ENCODE measurements around the gene MYO1H. TPM values are rescaled to one million over a fixed set of nuclear protein-coding genes. Genes with fewer than 3 reads are reported as not detected.

MYO1H gene
- total RNA-seq, 1 donor from 2014 or later = not detected

DNA sequence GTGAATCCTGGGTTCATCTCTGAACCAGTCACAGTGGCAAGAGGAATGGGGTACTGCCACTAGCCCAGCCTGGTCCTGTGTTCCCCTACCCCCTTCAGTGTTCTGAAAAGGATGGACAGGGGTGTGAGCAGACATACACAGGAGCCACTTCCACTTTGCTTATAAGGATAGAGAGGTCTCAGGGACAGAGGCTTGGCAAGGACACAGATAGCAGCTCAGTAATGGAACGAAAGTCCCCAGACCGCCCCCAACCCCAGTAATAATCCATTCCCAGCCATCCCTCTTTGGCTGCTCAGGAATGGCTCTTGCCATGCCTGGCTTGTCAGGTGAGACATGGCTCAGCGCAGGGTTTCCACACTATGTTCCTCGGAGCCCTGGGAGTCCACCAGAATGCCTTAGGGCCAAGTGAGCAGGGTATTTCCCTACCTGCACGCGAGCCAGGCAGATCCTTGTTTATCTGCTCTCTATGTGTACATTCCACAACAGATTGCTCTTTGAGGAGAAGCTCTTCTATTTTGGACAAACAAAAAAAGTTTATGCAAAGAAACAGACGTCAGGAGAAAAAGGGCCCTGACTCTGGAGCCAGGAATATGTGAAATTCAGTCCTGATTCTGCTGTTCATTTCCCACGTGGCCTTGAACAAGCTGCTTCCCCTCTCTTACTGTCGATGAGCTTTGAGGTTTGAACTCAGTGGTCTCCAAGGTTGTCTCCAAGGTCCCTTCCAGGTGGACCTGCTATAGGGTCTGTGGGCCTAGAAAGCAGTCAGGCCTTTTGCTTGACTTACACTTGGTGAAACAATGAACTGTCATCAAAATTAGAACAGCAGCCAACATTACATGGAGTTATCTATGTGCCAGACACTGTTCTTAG is 139.7 kb downstream of the MYO1H start:
- no peak overlapping the region for H3K4me2 ChIP-seq
- H3K4me3 Mint-ChIP-seq = no peak overlapping the region
- no peaks in the 10 kb centered on the region for H3K9me3 ChIP-seq (ENCODE audit: low read depth)
- H3K4me1 Mint-ChIP-seq = no peaks in the 10 kb centered on the region
- no peak for DNase-seq (ENCODE audit: low spot score)
- peaks cover 15% of the 10 kb centered on the region for H3K36me3 Mint-ChIP-seq
- no peaks in the 10 kb centered on the region for H3K4me1 ChIP-seq
- no peak overlapping the region for H3K4me3 ChIP-seq
- no peaks in the 10 kb centered on the region for H3K27me3 ChIP-seq
- H3K9me3 Mint-ChIP-seq = no peaks in the 10 kb centered on the region
- H4K20me1 ChIP-seq (ENCODE audit: low read depth) = peaks cover 1% of the 10 kb centered on the region
- H3K36me3 ChIP-seq = no peaks in the 10 kb centered on the region
- no peaks in the 10 kb centered on the region for H3F3A ChIP-seq (ENCODE audit: low read depth)
- H3K27me3 Mint-ChIP-seq (ENCODE audit: insufficient read depth, low read depth) = peaks cover 2% of the 10 kb centered on the region
- no peaks in the 10 kb centered on the region for H3K79me2 ChIP-seq (ENCODE audit: low read depth)
- TF ChIP-seq EZH2 (IDR thresholded peaks at IDR 0.05) (no peak), EZH2phosphoT487 (IDR thresholded peaks at IDR 0.05) (no peak)
- TF ChIP-seq, protein P1, sequence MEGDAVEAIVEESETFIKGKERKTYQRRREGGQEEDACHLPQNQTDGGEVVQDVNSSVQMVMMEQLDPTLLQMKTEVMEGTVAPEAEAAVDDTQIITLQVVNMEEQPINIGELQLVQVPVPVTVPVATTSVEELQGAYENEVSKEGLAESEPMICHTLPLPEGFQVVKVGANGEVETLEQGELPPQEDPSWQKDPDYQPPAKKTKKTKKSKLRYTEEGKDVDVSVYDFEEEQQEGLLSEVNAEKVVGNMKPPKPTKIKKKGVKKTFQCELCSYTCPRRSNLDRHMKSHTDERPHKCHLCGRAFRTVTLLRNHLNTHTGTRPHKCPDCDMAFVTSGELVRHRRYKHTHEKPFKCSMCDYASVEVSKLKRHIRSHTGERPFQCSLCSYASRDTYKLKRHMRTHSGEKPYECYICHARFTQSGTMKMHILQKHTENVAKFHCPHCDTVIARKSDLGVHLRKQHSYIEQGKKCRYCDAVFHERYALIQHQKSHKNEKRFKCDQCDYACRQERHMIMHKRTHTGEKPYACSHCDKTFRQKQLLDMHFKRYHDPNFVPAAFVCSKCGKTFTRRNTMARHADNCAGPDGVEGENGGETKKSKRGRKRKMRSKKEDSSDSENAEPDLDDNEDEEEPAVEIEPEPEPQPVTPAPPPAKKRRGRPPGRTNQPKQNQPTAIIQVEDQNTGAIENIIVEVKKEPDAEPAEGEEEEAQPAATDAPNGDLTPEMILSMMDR (IDR thresholded peaks at IDR 0.05) = no peak
- no peak overlapping the region for H3K27ac ChIP-seq
- H2AFZ ChIP-seq (replicated peaks) = no peak overlapping the region
- H3K9ac ChIP-seq = no peak overlapping the region
- no peak overlapping the region for H3K27ac Mint-ChIP-seq

GRCh38 chr12:109488051-109488665 is 140.5 kb downstream of the MYO1H start:
- no peaks in the 10 kb centered on the region for H3K36me3 ChIP-seq
- no peak overlapping the region for H3K27ac Mint-ChIP-seq
- H2AFZ ChIP-seq (replicated peaks) = no peak overlapping the region
- H3K9me3 ChIP-seq (ENCODE audit: low read depth) = no peaks in the 10 kb centered on the region
- no peak overlapping the region for H3K4me3 Mint-ChIP-seq
- peaks cover 15% of the 10 kb centered on the region for H3K36me3 Mint-ChIP-seq
- H3K9ac ChIP-seq = no peak overlapping the region
- TF ChIP-seq, protein P1 (IDR thresholded peaks at IDR 0.05) = no peak
- TF ChIP-seq EZH2 (IDR thresholded peaks at IDR 0.05) (no peak), EZH2phosphoT487 (IDR thresholded peaks at IDR 0.05) (no peak)
- H3K4me1 ChIP-seq = no peaks in the 10 kb centered on the region
- no peak overlapping the region for H3K4me2 ChIP-seq
- H4K20me1 ChIP-seq (ENCODE audit: low read depth) = no peaks in the 10 kb centered on the region
- no peaks in the 10 kb centered on the region for H3K4me1 Mint-ChIP-seq
- no peaks in the 10 kb centered on the region for H3K9me3 Mint-ChIP-seq
- H3K4me3 ChIP-seq = no peak overlapping the region
- no peaks in the 10 kb centered on the region for H3F3A ChIP-seq (ENCODE audit: low read depth)
- no peaks in the 10 kb centered on the region for H3K79me2 ChIP-seq (ENCODE audit: low read depth)
- H3K27me3 Mint-ChIP-seq (ENCODE audit: insufficient read depth, low read depth) = peaks cover 2% of the 10 kb centered on the region
- no peak for DNase-seq (ENCODE audit: low spot score)
- no peak overlapping the region for H3K27ac ChIP-seq
- no peaks in the 10 kb centered on the region for H3K27me3 ChIP-seq

- Mint-ChIP-seq H3K4me1 (no peaks in the 10 kb centered on the region), H3K27ac (no peak overlapping the region), H3K27me3 (ENCODE audit: insufficient read depth, low read depth) (peaks cover 2% of the 10 kb centered on the region), H3K4me3 (no peak overlapping the region), H3K36me3 (peaks cover 12% of the 10 kb centered on the region), H3K9me3 (no peaks in the 10 kb centered on the region)
- no peak for TF ChIP-seq EZH2 (IDR thresholded peaks at IDR 0.05)
- no peak for TF ChIP-seq EZH2phosphoT487 (IDR thresholded peaks at IDR 0.05)
- TF ChIP-seq, protein P1 (IDR thresholded peaks at IDR 0.05) = no peak
- no peak overlapping the region for H3K4me2 ChIP-seq
- H3K9me3 ChIP-seq (ENCODE audit: low read depth) = no peaks in the 10 kb centered on the region
- no peak overlapping the region for H3K9ac ChIP-seq
- H3K27me3 ChIP-seq = no peaks in the 10 kb centered on the region
- H3K27ac ChIP-seq = no peak overlapping the region
- H3K79me2 ChIP-seq (ENCODE audit: low read depth) = no peaks in the 10 kb centered on the region
- H4K20me1 ChIP-seq (ENCODE audit: low read depth) = no peaks in the 10 kb centered on the region
- H3K36me3 ChIP-seq = no peaks in the 10 kb centered on the region
- no peaks in the 10 kb centered on the region for H3K4me1 ChIP-seq
- H3K4me3 ChIP-seq = no peak overlapping the region
- H2AFZ ChIP-seq (replicated peaks) = no peak overlapping the region
- no peak for DNase-seq (ENCODE audit: low spot score)
- no peaks in the 10 kb centered on the region for H3F3A ChIP-seq (ENCODE audit: low read depth)
Measured at GRCh38 chr12:109489016-109489954, 141.6 kb downstream of the MYO1H start.

Measured in neural progenitor cell (in vitro differentiated cells).